Measurements from ENCODE around the gene YIPF7.

GRCh38 chr4:44660396-44660795, 9.0 kb upstream of the YIPF7 start:
- TF ChIP-seq, protein P1, sequence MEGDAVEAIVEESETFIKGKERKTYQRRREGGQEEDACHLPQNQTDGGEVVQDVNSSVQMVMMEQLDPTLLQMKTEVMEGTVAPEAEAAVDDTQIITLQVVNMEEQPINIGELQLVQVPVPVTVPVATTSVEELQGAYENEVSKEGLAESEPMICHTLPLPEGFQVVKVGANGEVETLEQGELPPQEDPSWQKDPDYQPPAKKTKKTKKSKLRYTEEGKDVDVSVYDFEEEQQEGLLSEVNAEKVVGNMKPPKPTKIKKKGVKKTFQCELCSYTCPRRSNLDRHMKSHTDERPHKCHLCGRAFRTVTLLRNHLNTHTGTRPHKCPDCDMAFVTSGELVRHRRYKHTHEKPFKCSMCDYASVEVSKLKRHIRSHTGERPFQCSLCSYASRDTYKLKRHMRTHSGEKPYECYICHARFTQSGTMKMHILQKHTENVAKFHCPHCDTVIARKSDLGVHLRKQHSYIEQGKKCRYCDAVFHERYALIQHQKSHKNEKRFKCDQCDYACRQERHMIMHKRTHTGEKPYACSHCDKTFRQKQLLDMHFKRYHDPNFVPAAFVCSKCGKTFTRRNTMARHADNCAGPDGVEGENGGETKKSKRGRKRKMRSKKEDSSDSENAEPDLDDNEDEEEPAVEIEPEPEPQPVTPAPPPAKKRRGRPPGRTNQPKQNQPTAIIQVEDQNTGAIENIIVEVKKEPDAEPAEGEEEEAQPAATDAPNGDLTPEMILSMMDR (IDR thresholded peaks at IDR 0.05; ENCODE audit: low read depth, low read length) = no peak
- no peak for TF ChIP-seq POLR2A (IDR thresholded peaks at IDR 0.05; ENCODE audit: extremely low read depth, insufficient read length)

All from NB4 (cell line).